ENCODE measurements around the gene VAV3. TPM values are rescaled to one million over a fixed set of nuclear protein-coding genes. Genes with fewer than 3 reads are reported as not detected.

Gene VAV3
- total RNA-seq, 1 experiment from 2014 or later = not detected

- POLR2A ChIA-PET = no interaction called here
- Histone ChIP-seq H3K27ac (ENCODE audit: low read depth, low read length) (no peak overlapping the region), H3K9me3 (ENCODE audit: control insufficient read depth in 1 of 2, insufficient read depth in 1 of 2, low read depth in 1 of 2, low read length in 2 of 2) (no peaks in the 10 kb centered on the region), H3K4me1 (ENCODE audit: control insufficient read depth in 1 of 2, insufficient read depth in 2 of 2, low read length in 2 of 2) (no peaks in the 10 kb centered on the region), H2AFZ (ENCODE audit: low read depth, low read length, poor library complexity, severe bottlenecking) (no peak overlapping the region), H3K36me3 (ENCODE audit: control insufficient read depth in 1 of 2, insufficient read depth in 2 of 2, low read length in 2 of 2) (no peaks in the 10 kb centered on the region), H3K4me2 (ENCODE audit: low read length) (no peak overlapping the region), H4K20me1 (ENCODE audit: insufficient read depth) (no peaks in the 10 kb centered on the region; the same call in 1 of the 2 replicates), H3K79me2 (ENCODE audit: insufficient read depth, low read length) (no peaks in the 10 kb centered on the region), H3K27me3 (ENCODE audit: insufficient read depth, low read length) (no peaks in the 10 kb centered on the region), H3K9ac (ENCODE audit: low read length) (no peak overlapping the region), H3K9me2 (ENCODE audit: insufficient read depth) (no peaks in the 10 kb centered on the region), H3K4me3 (replicated peaks in 1 of 2; ENCODE audit: low read depth in 1 of 2, low read length in 2 of 2) (no peak overlapping the region)
- no peak for DNase-seq (ENCODE audit: low read depth, low spot score)
- CTCF ChIA-PET = no interaction called here
- RAD21 ChIA-PET (ENCODE audit: low non-redundant PET in 1 of 2, low total read pairs in 2 of 2, uncharacterized antibody in 2 of 2, unreplicated experiment in 2 of 2) = no interaction called here
- no TSS peak for BruUV-seq (replicated peaks)
- TF ChIP-seq ZBTB33 (IDR thresholded peaks at IDR 0.05; ENCODE audit: extremely low read depth, insufficient replicate concordance, low read length) (no peak), RAD21 (IDR thresholded peaks at IDR 0.05; ENCODE audit: low read depth) (no peak), CTCF (IDR thresholded peaks at IDR 0.05 in 2 of 3, conservative IDR thresholded peaks at IDR 0.05 in 1 of 3; ENCODE audit: borderline replicate concordance in 1 of 3, insufficient read depth in 1 of 3, low read depth in 2 of 3, low read length in 2 of 3) (no peak), EGR1 (IDR thresholded peaks at IDR 0.05; ENCODE audit: low read depth) (no peak), ELF1 (IDR thresholded peaks at IDR 0.05; ENCODE audit: borderline replicate concordance, low read depth) (no peak), ATF3 (IDR thresholded peaks at IDR 0.05) (no peak), POLR2AphosphoS5 (IDR thresholded peaks at IDR 0.05; ENCODE audit: low read depth, low read length) (no peak), SP1 (IDR thresholded peaks at IDR 0.05; ENCODE audit: low read depth) (no peak), CEBPB (IDR thresholded peaks at IDR 0.05; ENCODE audit: low read depth) (no peak), CBX3 (IDR thresholded peaks at IDR 0.05; ENCODE audit: low read depth) (no peak)
- intact Hi-C loops (cut with micrococcal nuclease) = no loop called here
- ATAC-seq = no peak
Observed at GRCh38 chr1:107760065-107760464, 204.9 kb downstream of the VAV3 start.
